Smooth muscle cell of the pulmonary artery (primary cell): ENCODE data around the gene OR2M4. TPM values are rescaled to one million over a fixed set of nuclear protein-coding genes. Genes with fewer than 3 reads are reported as not detected.

ENCODE experiments used
- total RNA-seq: library from RNA; depleted of rRNA; stranded (reverse); fragments of >200 nt; gene quantifications from 2 replicates; pipeline ENCODE4 v1.2.3, GENCODE V29; 2014

Gene OR2M4
- not detected in 2 replicates for total RNA-seq

GRCh38 chr1:248231117-248231516 lies at the start of gene OR2M4:
Gene OR2M4, plus strand, starts transcription at chr1:248231417. Its CDS starts 7,512 bp downstream, at chr1:248238929.

GRCh38 chr1:248196965-248197364 lies 34.3 kb upstream of the OR2M4 start, which contains the start of gene OR2M3:
Gene OR2M3, plus strand, starts transcription at chr1:248197265. Its CDS starts 5,803 bp downstream, at chr1:248203068.

GRCh38 chr1:248277876-248278275 lies 46.7 kb downstream of the OR2M4 start, which contains the start of gene OR2T33:
Gene OR2T33, minus strand, starts transcription at chr1:248277976. Its CDS starts 4,162 bp downstream, at chr1:248273814.

Other genes with a start within 250 kb of the OR2M4 start
- not detected in 2 replicates for gene OR2L5, start 217.8 kb upstream of the OR2M4 start, total RNA-seq
- not detected in 2 replicates for gene OR2L2, start 201.3 kb upstream of the OR2M4 start, total RNA-seq
- gene OR2L3, start 184.6 kb upstream of the OR2M4 start, total RNA-seq = not detected in 2 replicates
- gene OR2L13, start 136.2 kb upstream of the OR2M4 start, total RNA-seq = not detected in 2 replicates
- gene OR2M5, start 86.3 kb upstream of the OR2M4 start, total RNA-seq = not detected in 2 replicates
- not detected in 2 replicates for gene OR2M2, start 56.6 kb upstream of the OR2M4 start, total RNA-seq
- gene OR2M3, start 34.2 kb upstream of the OR2M4 start, total RNA-seq = not detected in 2 replicates
- not detected in 2 replicates for gene OR2T33, start 46.6 kb downstream of the OR2M4 start, total RNA-seq
- not detected in 2 replicates for gene OR2T12, start 72.0 kb downstream of the OR2M4 start, total RNA-seq
- gene OR2M7, start 93.2 kb downstream of the OR2M4 start, total RNA-seq = not detected in 2 replicates
- gene OR14C36, start 117.4 kb downstream of the OR2M4 start, total RNA-seq = not detected in 2 replicates
- not detected in 2 replicates for gene OR2T4, start 130.2 kb downstream of the OR2M4 start, total RNA-seq
- not detected in 2 replicates for gene OR2T6, start 144.3 kb downstream of the OR2M4 start, total RNA-seq
- not detected in 2 replicates for gene OR2T1, start 171.6 kb downstream of the OR2M4 start, total RNA-seq
- not detected in 2 replicates for gene OR2T2, start 214.2 kb downstream of the OR2M4 start, total RNA-seq
- gene OR2T3, start 241.9 kb downstream of the OR2M4 start, total RNA-seq = not detected in 2 replicates